OCI-LY1 (cell line): ENCODE measurements around the gene ZBTB7C.

Source experiments
- H2AFZ ChIP-seq: fragments of 200-600 bp; sonication (generic), shearing (Covaris generic); 2 replicates; pipeline ENCODE4 v1.6.0; 2014; ENCODE audit warnings: antibody characterized with exemption, mild to moderate bottlenecking, low read length
- H3F3A ChIP-seq: fragments of 200-600 bp; sonication (generic), shearing (Covaris generic); 2 replicates; pipeline ENCODE4 v1.6.0; 2014; ENCODE audit warnings: mild to moderate bottlenecking, antibody characterized with exemption, low read length, moderate library complexity; ENCODE audit not compliant: insufficient read depth
- H3K27ac ChIP-seq: fragments of 200-600 bp; sonication (generic); 2 replicates; pipeline ENCODE4 v1.5.1; 2014; ENCODE audit warnings: low read length, mixed run types, mild to moderate bottlenecking, low read depth; ENCODE audit not compliant: poor library complexity, severe bottlenecking
- H3K27me3 ChIP-seq: fragments of 200-600 bp; sonication (generic); 2 replicates; pipeline ENCODE4 v1.6.0; 2014; ENCODE audit warnings: antibody characterized with exemption, mild to moderate bottlenecking, low read length, moderate library complexity; ENCODE audit not compliant: insufficient read depth
- H3K36me3 ChIP-seq: fragments of 200-600 bp; sonication (generic); 2 replicates; pipeline ENCODE4 v1.6.1; 2014; ENCODE audit warnings: mild to moderate bottlenecking, antibody characterized with exemption, low read length, moderate library complexity, mixed read lengths; ENCODE audit not compliant: insufficient read depth
- H3K4me1 ChIP-seq: fragments of 200-600 bp; sonication (generic); 2 replicates; pipeline ENCODE4 v1.5.1; 2014; ENCODE audit warnings: mild to moderate bottlenecking, low read length, moderate library complexity; ENCODE audit not compliant: insufficient read depth, severe bottlenecking
- H3K4me2 ChIP-seq: fragments of 200-600 bp; sonication (generic), shearing (Covaris generic); 2 replicates; pipeline ENCODE4 v1.6.1; 2014; ENCODE audit warnings: low read length
- H3K4me3 ChIP-seq: fragments of 200-600 bp; sonication (generic); 2 replicates; pipeline ENCODE4 v1.5.1; 2014; ENCODE audit warnings: low read length, low read depth, mild to moderate bottlenecking, mixed read lengths; ENCODE audit not compliant: poor library complexity, severe bottlenecking
- H3K79me2 ChIP-seq: fragments of 200-600 bp; shearing (Covaris generic); 2 replicates; pipeline ENCODE4 v1.6.1; 2016; ENCODE audit warnings: mixed run types, low read length, mixed read lengths; ENCODE audit not compliant: insufficient read depth
- H3K9ac ChIP-seq: fragments of 200-600 bp; sonication (generic), shearing (Covaris generic); 2 replicates; pipeline ENCODE4 v1.6.1; 2014; ENCODE audit warnings: mild to moderate bottlenecking, low read length, mixed read lengths
- H3K9me2 ChIP-seq: fragments of 200-600 bp; sonication (generic), shearing (Covaris generic); 2 replicates; pipeline ENCODE4 v1.6.1; 2014; ENCODE audit warnings: low read depth, mild to moderate bottlenecking, low read length, mixed read lengths
- H3K9me3 ChIP-seq: fragments of 200-600 bp; shearing (Covaris generic); 2 replicates; pipeline ENCODE4 v1.6.1; 2014; ENCODE audit warnings: low read length, mixed read lengths
- H4K20me1 ChIP-seq: fragments of 200-600 bp; sonication (generic), shearing (Covaris generic); 2 replicates; pipeline ENCODE4 v1.6.0; 2016; ENCODE audit warnings: mild to moderate bottlenecking, low read length; ENCODE audit not compliant: insufficient read depth
- EZH2 ChIP-seq: fragments of 200-600 bp; sonication (generic), shearing (Covaris generic); IDR thresholded peaks from 2 replicates; pipeline ENCODE4 v1.8.0; 2017; ENCODE audit warnings: borderline replicate concordance, mixed run types, mild to moderate bottlenecking, antibody characterized with exemption, low read length, moderate library complexity, mixed read lengths
- TF ChIP-seq, protein P1 (sequence below): fragments of 200-600 bp; sonication (generic), shearing (Covaris generic); IDR thresholded peaks from 2 replicates; pipeline ENCODE4 v1.5.1; 2017; ENCODE audit warnings: mild to moderate bottlenecking, antibody characterized with exemption, low read length, moderate library complexity, mixed read lengths

The ZBTB7C gene

DNA sequence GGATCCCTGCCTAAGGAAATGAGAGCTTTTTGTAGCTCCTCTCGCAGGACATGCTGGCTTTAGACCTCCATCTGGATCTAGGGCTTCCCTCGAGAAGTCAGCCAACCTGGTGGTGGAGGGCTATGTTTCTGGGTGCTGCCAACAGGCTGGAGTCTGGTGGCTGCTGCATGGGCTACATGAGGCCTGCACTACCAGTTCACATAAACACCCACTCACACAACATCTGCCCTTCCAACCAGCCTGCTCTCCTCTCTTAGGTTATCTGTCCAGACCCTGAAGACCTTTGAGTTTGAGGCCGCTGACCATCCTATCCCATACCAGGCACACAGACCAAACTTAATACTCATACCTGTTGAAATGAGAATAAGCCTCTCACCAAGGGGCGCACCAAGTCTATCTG is 427.4 kb downstream of the ZBTB7C start:
- Histone ChIP-seq H3K4me1 (no peaks in the 10 kb centered on the region), H3K79me2 (no peaks in the 10 kb centered on the region), H3F3A (no peaks in the 10 kb centered on the region), H3K9me2 (no peaks in the 10 kb centered on the region), H2AFZ (no peak overlapping the region), H3K9ac (no peak overlapping the region), H3K27ac (no peak overlapping the region), H4K20me1 (no peaks in the 10 kb centered on the region), H3K36me3 (no peaks in the 10 kb centered on the region), H3K9me3 (no peaks in the 10 kb centered on the region), H3K27me3 (no peaks in the 10 kb centered on the region), H3K4me2 (no peak overlapping the region), H3K4me3 (no peak overlapping the region)
- TF ChIP-seq, protein P1, sequence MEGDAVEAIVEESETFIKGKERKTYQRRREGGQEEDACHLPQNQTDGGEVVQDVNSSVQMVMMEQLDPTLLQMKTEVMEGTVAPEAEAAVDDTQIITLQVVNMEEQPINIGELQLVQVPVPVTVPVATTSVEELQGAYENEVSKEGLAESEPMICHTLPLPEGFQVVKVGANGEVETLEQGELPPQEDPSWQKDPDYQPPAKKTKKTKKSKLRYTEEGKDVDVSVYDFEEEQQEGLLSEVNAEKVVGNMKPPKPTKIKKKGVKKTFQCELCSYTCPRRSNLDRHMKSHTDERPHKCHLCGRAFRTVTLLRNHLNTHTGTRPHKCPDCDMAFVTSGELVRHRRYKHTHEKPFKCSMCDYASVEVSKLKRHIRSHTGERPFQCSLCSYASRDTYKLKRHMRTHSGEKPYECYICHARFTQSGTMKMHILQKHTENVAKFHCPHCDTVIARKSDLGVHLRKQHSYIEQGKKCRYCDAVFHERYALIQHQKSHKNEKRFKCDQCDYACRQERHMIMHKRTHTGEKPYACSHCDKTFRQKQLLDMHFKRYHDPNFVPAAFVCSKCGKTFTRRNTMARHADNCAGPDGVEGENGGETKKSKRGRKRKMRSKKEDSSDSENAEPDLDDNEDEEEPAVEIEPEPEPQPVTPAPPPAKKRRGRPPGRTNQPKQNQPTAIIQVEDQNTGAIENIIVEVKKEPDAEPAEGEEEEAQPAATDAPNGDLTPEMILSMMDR, result no peak
- TF ChIP-seq EZH2, result no peak

DNA sequence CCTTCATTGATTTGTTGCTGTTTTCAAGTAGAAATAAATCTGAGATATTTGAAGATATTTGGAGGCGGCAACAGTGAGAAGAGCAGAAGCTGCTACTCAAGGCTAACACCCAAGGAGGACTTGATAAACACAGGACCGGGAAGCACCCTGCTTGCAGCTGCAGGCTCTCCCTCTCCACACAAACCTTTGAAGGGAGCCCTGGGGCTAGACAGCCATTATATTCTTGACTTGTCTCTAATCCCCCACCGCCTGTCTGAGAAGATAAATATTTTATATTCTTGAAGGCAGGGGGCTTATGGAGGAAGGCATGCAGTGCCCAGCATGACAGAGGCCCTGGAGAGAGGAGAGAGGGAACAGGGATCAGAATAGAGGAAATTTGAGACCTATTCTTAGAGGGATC is 427.9 kb downstream of the ZBTB7C start:
- H3K27ac ChIP-seq, result no peak overlapping the region
- H3K4me3 ChIP-seq, result no peak overlapping the region
- H3K79me2 ChIP-seq, result no peaks in the 10 kb centered on the region
- TF ChIP-seq, protein P1, result no peak
- TF ChIP-seq EZH2, result no peak
- H3K27me3 ChIP-seq, result no peaks in the 10 kb centered on the region
- H2AFZ ChIP-seq, result no peak overlapping the region
- no peaks in the 10 kb centered on the region for H3K4me1 ChIP-seq
- no peak overlapping the region for H3K9ac ChIP-seq
- no peaks in the 10 kb centered on the region for H3K9me2 ChIP-seq
- no peaks in the 10 kb centered on the region for H3K9me3 ChIP-seq
- no peak overlapping the region for H3K4me2 ChIP-seq
- H3K36me3 ChIP-seq, result no peaks in the 10 kb centered on the region
- H4K20me1 ChIP-seq, result no peaks in the 10 kb centered on the region
- no peaks in the 10 kb centered on the region for H3F3A ChIP-seq

DNA sequence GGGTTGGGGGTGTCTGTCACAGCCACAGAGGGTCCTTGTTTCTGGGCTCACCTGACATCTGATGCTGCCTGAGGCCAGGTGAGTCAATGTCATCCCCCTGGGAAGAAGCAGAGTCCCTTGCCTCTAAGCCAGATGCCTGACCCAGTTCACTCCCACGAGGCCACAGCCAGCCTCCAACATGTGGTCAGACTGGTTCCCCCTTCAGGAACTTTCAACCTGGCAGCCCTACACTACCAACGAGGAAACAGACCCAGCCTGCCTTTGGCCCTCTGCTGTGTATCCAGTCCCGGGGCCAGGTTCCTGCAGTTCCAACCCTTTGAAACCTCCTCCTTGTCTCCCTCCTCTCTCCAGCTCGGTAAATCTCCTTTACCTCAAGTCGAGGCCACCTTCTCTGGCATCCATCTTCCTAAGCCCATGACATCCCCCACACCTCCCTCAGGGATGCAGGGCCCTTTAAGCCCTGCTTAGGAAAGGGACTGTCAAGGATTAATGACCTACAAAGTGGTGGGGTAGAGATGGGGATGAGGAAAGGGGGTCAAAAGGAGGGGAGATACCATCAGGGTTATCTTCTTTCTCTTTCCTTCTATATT is 429.5 kb downstream of the ZBTB7C start:
- TF ChIP-seq EZH2, result no peak
- TF ChIP-seq, protein P1, result no peak
- Histone ChIP-seq H3F3A (no peaks in the 10 kb centered on the region), H3K27ac (no peak overlapping the region), H3K9me3 (no peaks in the 10 kb centered on the region), H4K20me1 (no peaks in the 10 kb centered on the region), H3K9me2 (no peaks in the 10 kb centered on the region), H3K9ac (no peak overlapping the region), H3K36me3 (no peaks in the 10 kb centered on the region), H3K4me3 (no peak overlapping the region), H3K79me2 (no peaks in the 10 kb centered on the region), H2AFZ (no peak overlapping the region), H3K4me1 (no peaks in the 10 kb centered on the region), H3K4me2 (no peak overlapping the region), H3K27me3 (no peaks in the 10 kb centered on the region)
